Head of caudate nucleus (tissue), 42 donors: Measurements from ENCODE around the gene DDR1.
"Not testable (repeated sequence)": the region's sequence is repeated elsewhere in the genome, so short reads cannot be mapped to it uniquely, and the experiment has no call there.

Experiments used
- DNase-seq, 42 donors: peaks; one replicate each; pipeline versions ENCODE4 v3.0.0 to v3.0.0-alpha.2; 2020 to 2021; ENCODE audit warnings: mixed read lengths in 7 of 42
- intact Hi-C: fragments of 100-400 bp; cut with DNase I; formaldehyde crosslinking; loops from one replicate; pipeline ENCODE4 v1.15.0; 2022

Gene DDR1

GRCh38 chr6:30849903-30850651 is 34.2 kb upstream of the DDR1 start:
- no peak for DNase-seq
- intact Hi-C loops: no loop called here

GRCh38 chr6:30852459-30852858 is 31.9 kb upstream of the DDR1 start:
- DNase-seq, intact Hi-C loops: not testable (repeated sequence)

DNA sequence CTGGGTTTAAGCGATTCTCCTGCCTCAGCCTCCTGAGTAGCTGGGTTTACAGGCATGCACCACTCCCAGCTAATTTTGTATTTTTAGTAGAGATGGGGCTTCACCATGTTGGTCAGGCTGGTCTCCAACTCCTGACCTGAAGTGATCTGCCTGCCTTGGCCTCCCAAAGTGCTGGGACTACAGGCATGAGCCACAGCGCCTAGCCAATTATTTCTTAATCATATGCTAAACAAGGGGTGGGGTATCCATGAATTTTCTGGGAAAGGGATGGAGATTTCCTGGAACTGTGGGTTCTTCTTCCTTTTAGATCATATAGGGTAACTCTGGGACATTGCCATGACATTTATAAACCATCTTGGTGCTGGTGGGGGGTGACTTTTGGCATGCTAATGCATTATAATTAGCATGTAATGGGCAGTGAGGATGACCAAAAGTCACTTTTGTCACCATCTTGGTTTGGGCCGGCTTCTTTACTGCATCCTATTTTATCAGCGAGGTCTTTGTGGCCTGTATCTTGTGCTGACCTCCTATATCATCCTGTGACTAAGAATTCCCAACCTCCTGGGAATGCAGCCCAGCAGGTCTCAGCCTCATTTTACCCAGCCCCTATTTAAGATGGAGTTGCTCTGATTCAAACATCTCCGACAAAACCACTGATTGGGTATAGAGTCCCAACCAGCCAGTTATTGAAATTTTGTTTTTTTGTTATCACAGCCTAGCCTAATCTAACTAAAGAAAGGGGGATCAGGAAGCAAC is 29.9 kb upstream of the DDR1 start:
- DNase-seq: no peak
- intact Hi-C loops: no loop called here

DNA sequence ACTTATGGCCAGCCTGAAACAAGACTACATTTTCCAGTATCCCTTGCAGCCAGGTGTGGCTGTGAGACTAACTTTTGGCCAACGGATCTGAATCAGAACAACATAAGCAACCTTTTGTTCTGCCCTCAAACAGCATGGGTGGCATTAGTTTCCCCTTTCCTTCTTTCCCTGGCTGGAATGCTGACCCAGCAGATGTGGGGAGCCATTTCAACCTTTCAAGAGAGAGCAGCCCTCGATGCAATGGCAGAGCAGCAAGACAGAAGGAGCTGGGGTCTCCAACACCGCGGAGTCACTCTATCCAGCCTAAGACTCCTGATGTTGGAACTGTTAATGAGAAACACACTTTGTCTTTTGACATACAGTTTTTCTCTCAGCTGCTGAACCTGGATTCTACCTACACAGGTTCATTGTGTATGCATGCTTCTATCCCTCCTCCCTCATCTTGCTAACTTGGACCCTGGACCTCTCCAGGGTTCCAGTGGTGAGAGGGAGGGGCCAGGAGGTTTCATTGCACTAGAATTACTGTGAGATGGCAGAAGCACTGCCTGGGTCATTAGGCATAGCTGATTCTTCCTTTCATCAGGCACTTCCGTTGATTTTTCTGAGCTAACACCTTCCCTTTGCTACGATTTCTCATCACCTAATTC is 28.8 kb upstream of the DDR1 start:
- DNase-seq: no peak
- intact Hi-C loops: no loop called here

GRCh38 chr6:30857112-30857511 is 27.2 kb upstream of the DDR1 start:
- DNase-seq: no peak
- intact Hi-C loops: no loop called here

DNA sequence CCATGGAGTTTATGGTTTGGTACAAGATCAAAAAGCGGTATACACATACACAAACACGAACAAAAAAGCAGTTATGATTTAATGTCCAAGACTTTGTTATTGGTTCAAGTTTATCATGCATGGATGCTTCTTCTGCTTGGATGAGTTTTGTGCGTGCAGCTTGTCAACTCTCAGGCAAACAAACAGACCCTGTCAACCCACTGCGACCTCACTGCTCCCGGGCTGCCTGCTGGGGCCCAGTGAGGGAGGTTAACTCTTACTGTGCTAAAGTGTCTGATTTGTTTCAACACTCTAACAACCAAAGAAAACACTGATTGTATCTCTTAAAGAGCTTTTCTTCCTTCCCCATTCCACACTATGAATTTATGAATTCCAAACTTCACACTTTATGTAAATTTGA is 26.8 kb upstream of the DDR1 start:
- no peak for DNase-seq
- intact Hi-C loops: no loop called here

- intact Hi-C loops, DNase-seq: not testable (repeated sequence)
Measured at GRCh38 chr6:30859726-30860125, 24.6 kb upstream of the DDR1 start.

GRCh38 chr6:30861257-30862048 is 22.9 kb upstream of the DDR1 start:
- DNase-seq: no peak
- intact Hi-C loops: no loop called here

DNA sequence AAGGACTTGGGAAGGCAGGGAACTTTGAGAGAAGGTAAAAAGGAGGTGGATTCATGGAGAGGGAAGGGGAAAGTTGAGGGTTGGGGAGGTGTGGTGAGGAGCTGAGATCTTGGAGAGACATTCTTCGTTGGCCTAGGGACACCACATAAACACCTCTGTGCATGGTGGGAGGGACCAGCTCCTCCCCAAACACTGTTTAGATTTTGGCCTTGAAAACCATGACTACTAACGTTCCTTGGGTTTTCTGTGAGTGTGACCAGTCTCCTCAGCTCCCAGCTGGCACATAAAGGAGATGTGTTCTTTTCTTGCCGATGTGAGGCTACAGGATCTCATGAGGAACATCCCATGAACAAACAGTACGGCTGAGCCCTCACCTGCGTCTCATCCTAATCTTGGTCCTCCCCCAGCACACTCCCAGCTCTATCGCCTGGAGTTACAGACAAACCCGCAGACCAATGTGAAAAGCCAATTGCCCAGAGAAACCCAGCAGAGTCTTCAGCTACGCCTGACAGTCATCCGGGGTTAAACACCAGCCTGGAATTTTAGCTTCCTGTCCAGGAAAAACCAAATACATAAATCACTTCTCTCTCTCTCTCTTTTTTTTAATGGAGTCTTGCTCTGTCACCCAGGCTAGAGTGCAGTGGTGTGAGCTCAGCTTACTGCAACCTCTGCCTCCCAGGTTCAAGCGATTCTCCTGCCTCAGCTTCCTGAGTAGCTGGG is 22.0 kb upstream of the DDR1 start:
- intact Hi-C loops: no loop called here
- no peak for DNase-seq

DNA sequence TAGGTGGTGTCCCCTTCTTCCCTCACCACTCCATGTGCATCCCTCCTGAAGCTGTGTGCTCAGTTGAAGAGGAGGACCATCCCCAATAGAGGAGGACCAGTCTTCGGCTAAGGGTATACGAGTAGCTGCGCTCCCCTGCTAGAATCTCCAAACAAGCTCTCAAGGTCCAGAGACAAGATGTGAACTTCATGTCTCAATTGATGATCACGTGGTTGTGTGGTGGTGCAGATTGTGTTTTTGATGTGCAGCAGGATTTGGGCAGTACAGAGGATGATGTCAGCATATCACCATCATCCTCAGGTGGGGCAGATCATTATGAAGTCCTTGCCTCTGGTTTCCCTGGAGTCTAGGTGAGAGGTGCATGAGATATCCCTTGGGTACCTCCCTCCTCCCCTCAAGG is 20.0 kb upstream of the DDR1 start:
- intact Hi-C loops: no loop called here
- DNase-seq: no peak

GRCh38 chr6:30869241-30869749 is 15.0 kb upstream of the DDR1 start:
- DNase-seq, intact Hi-C loops: not testable (repeated sequence)

GRCh38 chr6:30870546-30870945 is 13.8 kb upstream of the DDR1 start:
- no peak for DNase-seq
- intact Hi-C loops: no loop called here

DNA sequence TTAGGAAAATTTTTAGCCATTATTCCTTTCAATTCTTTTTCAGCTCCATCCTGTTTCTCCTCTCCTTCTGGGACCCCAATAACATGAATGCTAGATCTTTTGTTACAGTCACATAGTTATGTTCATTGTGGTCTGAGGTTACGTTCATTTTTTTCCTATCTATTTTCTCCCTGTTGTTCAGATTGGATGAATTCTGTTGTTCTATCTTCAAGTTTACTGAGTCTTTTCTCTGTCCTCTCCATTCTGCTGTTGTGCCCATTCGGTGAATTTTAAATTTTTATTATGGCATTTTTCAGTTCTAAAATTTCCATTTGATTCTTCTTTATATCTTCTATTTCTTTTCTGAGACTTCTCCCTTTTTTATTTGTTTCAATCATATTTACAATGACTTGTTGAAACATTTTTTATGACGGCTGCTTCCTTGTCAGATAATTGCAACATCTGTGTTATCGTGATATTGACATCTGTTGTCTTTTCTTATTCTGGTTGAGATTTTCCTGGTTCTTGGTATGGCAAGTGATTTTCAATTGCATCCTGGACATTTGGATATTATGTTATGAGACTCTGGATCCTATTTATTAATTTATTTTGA is 12.6 kb upstream of the DDR1 start:
- DNase-seq: no peak
- intact Hi-C loops: no loop called here

DNA sequence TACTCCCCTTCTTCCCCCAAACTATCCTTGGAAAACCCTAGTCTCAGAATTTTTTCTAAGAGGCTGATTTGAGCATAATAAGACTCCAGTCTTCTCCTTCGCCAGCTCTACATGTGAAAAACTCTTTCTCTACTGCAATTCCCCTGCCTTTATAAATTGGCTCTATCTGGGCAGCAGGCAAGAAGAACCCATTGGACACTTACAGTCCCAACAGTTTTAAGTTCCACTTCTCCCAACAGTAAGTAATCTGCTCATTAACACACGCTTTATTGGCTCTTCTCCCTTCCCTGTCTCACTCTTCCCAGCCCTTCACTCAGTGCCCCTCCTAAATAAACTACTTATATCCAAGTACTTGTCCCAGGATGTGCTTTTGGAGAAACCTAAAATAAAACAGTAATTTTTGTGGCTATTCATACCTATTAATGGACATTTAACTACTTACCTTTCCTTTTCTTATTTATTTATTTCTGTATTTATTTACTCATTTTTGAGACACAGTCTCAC is 11.1 kb upstream of the DDR1 start:
- intact Hi-C loops: no loop called here

GRCh38 chr6:30873795-30874194 is 10.5 kb upstream of the DDR1 start:
- intact Hi-C loops: not testable (repeated sequence)

More for the DNA sequence above, 11.1 kb upstream of the DDR1 start:
- no peak for DNase-seq

GRCh38 chr6:30875244-30876038 is 8.9 kb upstream of the DDR1 start:
- no peak for DNase-seq
- intact Hi-C loops: loop anchor here (2.0 kb wide), 1 partner anchor 47 kb away; no protein-coding TSS in a partner anchor

More at GRCh38 chr6:30873795-30874194, 10.5 kb upstream of the DDR1 start:
- not testable (repeated sequence) for DNase-seq
